Stimulated activated CD4-positive, alpha-beta T cell treated with anti-CD3 and anti-CD28 coated beads, Interleukin-1b, Interleukin-23, amount 100 ng/mL, for 24 hours (primary cell): ENCODE measurements around the gene CYP1B1.
"Not testable (repeated sequence)": the region's sequence is repeated elsewhere in the genome, so short reads cannot be mapped to it uniquely, and the experiment has no call there.

Experiments used
- DNase-seq, 4 experiments: peaks; one replicate each; pipeline ENCODE4 v3.0.0-alpha.2; 2020; ENCODE audit warnings: low read depth in 4 of 4, low spot score in 1 of 4

CYP1B1 gene

GRCh38 chr2:38037757-38038621, 38.0 kb downstream of the CYP1B1 start:
- DNase-seq, result peak in 1 of 4 experiments; percentile 21

- DNase-seq, result no peak
Measured at GRCh38 chr2:38037325-38037724, 38.6 kb downstream of the CYP1B1 start.

GRCh38 chr2:38035968-38036367, 40.0 kb downstream of the CYP1B1 start:
- no peak for DNase-seq

- DNase-seq, result no peak
Measured at GRCh38 chr2:38033646-38034045, 42.3 kb downstream of the CYP1B1 start.

GRCh38 chr2:38032946-38033345, 43.0 kb downstream of the CYP1B1 start:
- no peak for DNase-seq

- DNase-seq, result no peak
Measured at GRCh38 chr2:38030635-38031355, 45.2 kb downstream of the CYP1B1 start.

- no peak for DNase-seq
Measured at GRCh38 chr2:38029512-38029911, 46.4 kb downstream of the CYP1B1 start.

- DNase-seq, result no peak
Measured at GRCh38 chr2:38028829-38029228, 47.1 kb downstream of the CYP1B1 start.

- DNase-seq, result no peak
Measured at GRCh38 chr2:38026846-38027245, 49.1 kb downstream of the CYP1B1 start.

GRCh38 chr2:38021589-38021988, 54.4 kb downstream of the CYP1B1 start:
- no peak for DNase-seq

- DNase-seq, result not testable (repeated sequence)
Measured at GRCh38 chr2:38020359-38021069, 55.4 kb downstream of the CYP1B1 start.

GRCh38 chr2:38017836-38018235, 58.1 kb downstream of the CYP1B1 start:
- DNase-seq, result no peak
